HCT116 (cell line): ENCODE results near the gene PPM1D. TPM values are rescaled to one million over a fixed set of nuclear protein-coding genes. Genes with fewer than 3 reads are reported as not detected.

ENCODE experiments used
- ATAC-seq: fragments of 200-7000 bp; cut with Tn5 transposase; 2 replicates; pipeline ENCODE4 v1.9.1; 2020; ENCODE audit warnings: mild to moderate bottlenecking, moderate library complexity
- BruUV-seq: library from RNA; stranded (reverse); fragments of 400-500 nt; replicated peaks from 2 replicates; lab custom pipeline; 2021; lab: Mats Ljungman, UMichigan
- CTCF ChIA-PET: fragments of 300-600 bp; sonication (Branson Sonifier 250); formaldehyde crosslinking; loops from one replicate; lab custom pipeline; 2021; ENCODE audit warnings: antibody characterized with exemption; lab: Charles Lee
- POLR2A ChIA-PET: fragments of 300-600, 350-600 bp; sonication (Branson Sonifier 250); formaldehyde crosslinking; loops from one replicate; lab custom pipeline; 2021; ENCODE audit warnings: antibody characterized with exemption; lab: Charles Lee
- RAD21 ChIA-PET, 2 experiments: fragments of 300-600 bp; sonication (Branson Sonifier 250); formaldehyde crosslinking; loops; one replicate each; lab custom pipeline; 2023; ENCODE audit warnings: low total read pairs in 2 of 2; ENCODE audit not compliant: uncharacterized antibody in 2 of 2, unreplicated experiment in 2 of 2, low non-redundant PET in 1 of 2; lab: Charles Lee
- DNase-seq: peaks from one replicate; pipeline ENCODE4 v3.0.0-alpha.2; 2010; ENCODE audit warnings: low read depth, low spot score
- H2AFZ ChIP-seq: fragments of 200-600 bp; shearing (Covaris generic), sonication (generic); 2 replicates; pipeline ENCODE4 v1.6.1; 2017; ENCODE audit warnings: low read depth, mixed run types, mixed read lengths, antibody characterized with exemption, low read length; ENCODE audit not compliant: poor library complexity, severe bottlenecking
- H3K27ac ChIP-seq: 2 replicates; pipeline ENCODE4 v1.5.1; 2012; ENCODE audit warnings: low read depth, low read length
- H3K27me3 ChIP-seq: fragments of 200-600 bp; sonication (generic); 2 replicates; pipeline ENCODE4 v1.6.1; 2016; ENCODE audit warnings: mixed run types, low read length, mixed read lengths; ENCODE audit not compliant: insufficient read depth
- H3K36me3 ChIP-seq, 2 experiments: fragments of 200-500 bp in 1 of 2; fragments of 200-600 bp in 1 of 2; sonication (Bioruptor generic) in 1 of 2; sonication (generic) in 1 of 2; 2 replicates each; pipeline versions ENCODE4 v1.5.1 to v1.6.1; 2014 to 2016; ENCODE audit warnings: low read length in 2 of 2, inconsistent platforms in 1 of 2, mixed read lengths in 1 of 2, mixed run types in 1 of 2; ENCODE audit not compliant: insufficient read depth in 2 of 2, control insufficient read depth in 1 of 2
- H3K4me1 ChIP-seq, 2 experiments: fragments of 200-600 bp in 1 of 2; sonication (generic) in 1 of 2; 2 replicates each; pipeline versions ENCODE4 v1.5.1 to v1.6.1; 2012 to 2017; ENCODE audit warnings: low read length in 2 of 2, inconsistent platforms in 1 of 2, mild to moderate bottlenecking in 1 of 2, mixed read lengths in 1 of 2, mixed run types in 1 of 2, moderate library complexity in 1 of 2; ENCODE audit not compliant: insufficient read depth in 2 of 2, control insufficient read depth in 1 of 2
- H3K4me2 ChIP-seq: fragments of 200-600 bp; sonication (generic); 2 replicates; pipeline ENCODE4 v1.6.1; 2017; ENCODE audit warnings: mixed run types, low read length, mixed read lengths
- H3K4me3 ChIP-seq, 2 experiments: fragments of 200-600 bp in 1 of 2; sonication (generic) in 1 of 2; replicated peaks in 1 of 2; 2 replicates each; pipeline ENCODE4 v1.5.1; 2011 to 2016; ENCODE audit warnings: low read length in 2 of 2, control low read depth in 1 of 2, low read depth in 1 of 2, mild to moderate bottlenecking in 1 of 2, mixed read lengths in 1 of 2, mixed run types in 1 of 2
- H3K79me2 ChIP-seq: fragments of 200-600 bp; sonication (generic); 2 replicates; pipeline ENCODE4 v1.6.1; 2017; ENCODE audit warnings: mild to moderate bottlenecking, mixed run types, low read length, moderate library complexity, mixed read lengths; ENCODE audit not compliant: insufficient read depth
- H3K9ac ChIP-seq: fragments of 200-600 bp; sonication (generic); 2 replicates; pipeline ENCODE4 v1.6.1; 2016; ENCODE audit warnings: low read length, mixed read lengths
- H3K9me2 ChIP-seq: fragments of 200-600 bp; sonication (generic), shearing (Covaris generic); 2 replicates; pipeline ENCODE4 v1.6.1; 2017; ENCODE audit warnings: mixed run types, mild to moderate bottlenecking, moderate library complexity; ENCODE audit not compliant: insufficient read depth
- H3K9me3 ChIP-seq, 2 experiments: fragments of 200-500 bp in 1 of 2; fragments of 200-600 bp in 1 of 2; sonication (Bioruptor generic) in 1 of 2; sonication (generic) in 1 of 2; 2 replicates each; pipeline ENCODE4 v1.6.1; 2014 to 2017; ENCODE audit warnings: low read length in 2 of 2, mixed read lengths in 2 of 2, inconsistent platforms in 1 of 2, low read depth in 1 of 2, mild to moderate bottlenecking in 1 of 2, mixed run types in 1 of 2, moderate library complexity in 1 of 2; ENCODE audit not compliant: control insufficient read depth in 1 of 2, insufficient read depth in 1 of 2
- H4K20me1 ChIP-seq: fragments of 200-600 bp; sonication (generic), shearing (Covaris generic); 2 replicates; pipeline ENCODE4 v1.6.1; 2017; ENCODE audit warnings: mixed run types, mild to moderate bottlenecking, moderate library complexity; ENCODE audit not compliant: insufficient read depth
- CBX3 ChIP-seq: IDR thresholded peaks from 2 replicates; pipeline ENCODE4 v1.6.1; 2012; ENCODE audit warnings: low read depth
- CEBPB ChIP-seq: IDR thresholded peaks from 2 replicates; pipeline ENCODE4 v1.6.1; 2012; ENCODE audit warnings: low read depth
- CTCF ChIP-seq, 3 experiments: fragments of 200-600 bp in 1 of 3; sonication (generic) in 1 of 3; IDR thresholded peaks in 2 of 3; conservative IDR thresholded peaks in 1 of 3; 2 replicates each; pipeline ENCODE4 v1.5.1; 2012 to 2017; ENCODE audit warnings: low read depth in 2 of 3, low read length in 2 of 3, antibody characterized with exemption in 1 of 3, borderline replicate concordance in 1 of 3, control low read depth in 1 of 3, mild to moderate bottlenecking in 1 of 3, mixed read lengths in 1 of 3, mixed run types in 1 of 3, moderate library complexity in 1 of 3; ENCODE audit not compliant: insufficient read depth in 1 of 3
- FOSL1 ChIP-seq: IDR thresholded peaks from 2 replicates; pipeline ENCODE4 v1.6.1; 2012; ENCODE audit warnings: low read depth
- JUND ChIP-seq: IDR thresholded peaks from 2 replicates; pipeline ENCODE4 v1.6.1; 2012
- POLR2A ChIP-seq: IDR thresholded peaks from 2 replicates; pipeline ENCODE4 v1.7.0; 2011; ENCODE audit warnings: borderline replicate concordance; ENCODE audit not compliant: insufficient read depth, insufficient read length; ENCODE audit errors: extremely low read depth
- POLR2AphosphoS5 ChIP-seq: IDR thresholded peaks from 2 replicates; pipeline ENCODE4 v1.6.1; 2011; ENCODE audit warnings: mild to moderate bottlenecking, low read depth, low read length, moderate library complexity
- RAD21 ChIP-seq: IDR thresholded peaks from 2 replicates; pipeline ENCODE4 v1.6.1; 2012; ENCODE audit warnings: low read depth, mild to moderate bottlenecking
- SIN3A ChIP-seq: IDR thresholded peaks from 2 replicates; pipeline ENCODE4 v1.6.1; 2012; ENCODE audit warnings: low read depth
- SP1 ChIP-seq: IDR thresholded peaks from 2 replicates; pipeline ENCODE4 v1.6.1; 2012; ENCODE audit warnings: low read depth
- SRF ChIP-seq: IDR thresholded peaks from 2 replicates; pipeline ENCODE4 v1.6.1; 2012; ENCODE audit warnings: low read depth
- ZFX ChIP-seq: fragments of 450-650 bp; IDR thresholded peaks from 2 replicates; pipeline ENCODE4 v1.6.1; 2017
- ZNF274 ChIP-seq: fragments of 200-500 bp; sonication (Bioruptor generic); IDR thresholded peaks from 2 replicates; pipeline ENCODE4 v1.6.1; 2014; ENCODE audit warnings: mild to moderate bottlenecking, low read depth, low read length, inconsistent platforms
- intact Hi-C: fragments of 100-400 bp; cut with micrococcal nuclease; formaldehyde crosslinking; loops from 2 replicates; pipeline ENCODE4 v1.10.0; 2022
- total RNA-seq: library from RNA; stranded (reverse); gene quantifications from one replicate; pipeline ENCODE4 v1.2.1, GENCODE V29; 2021; ENCODE audit not compliant: unreplicated experiment

The PPM1D gene
- total RNA-seq, 1 experiment from 2014 or later: 29.1 TPM

GRCh38 chr17:60639019-60639330 is 39.0 kb downstream of the PPM1D start:
- POLR2A ChIA-PET: interaction anchor here (0.9 to 1.0 kb wide), 2 partner anchors 39 to 408 kb away, joined by 3 to 4 read pairs; partner anchors contain the start of gene PPM1D
- no TSS peak for BruUV-seq
- intact Hi-C loops: loop anchor here (2.0 to 10.0 kb wide), 3 partner anchors 196 to 494 kb away; partner anchors contain the start of gene CA4

More at GRCh38 chr17:60639019-60639330, 39.0 kb downstream of the PPM1D start:
- H3K79me2 ChIP-seq: peaks cover 16% of the 10 kb centered on the region
- H3K36me3 ChIP-seq: peaks cover 9 to 10% of the 10 kb centered on the region in 2 experiments; a peak in 3 of 4 replicates
- ChIA-PET RAD21 (no interaction called here), CTCF (interaction anchor here (1.0 to 2.2 kb wide), 8 partner anchors 9 to 602 kb away, joined by 3 to 11 read pairs (median 6); partner anchors contain the start of genes PPM1D and USP32)
- H3K4me2 ChIP-seq: no peak overlapping the region
- no peak overlapping the region for H3K4me3 ChIP-seq
- H2AFZ ChIP-seq: no peak overlapping the region
- ATAC-seq (no peak), DNase-seq (no peak)
- no peaks in the 10 kb centered on the region for H3K9me3 ChIP-seq
- no peaks in the 10 kb centered on the region for H3K27me3 ChIP-seq
- no peak overlapping the region for H3K9ac ChIP-seq
- peaks cover 4 to 6% of the 10 kb centered on the region in 2 experiments; a peak in 3 of 4 replicates for H3K4me1 ChIP-seq
- no peaks in the 10 kb centered on the region for H3K9me2 ChIP-seq
- H3K27ac ChIP-seq: no peak overlapping the region
- no peaks in the 10 kb centered on the region; the same call in 1 of the 2 replicates for H4K20me1 ChIP-seq
- TF ChIP-seq CTCF (IDR thresholded peaks at IDR 0.05 in 2 of 3, conservative IDR thresholded peaks at IDR 0.05 in 1 of 3; ENCODE audit: borderline replicate concordance in 1 of 3, insufficient read depth in 1 of 3, low read depth in 2 of 3, low read length in 2 of 3): no peak
- TF ChIP-seq CBX3: no peak
- TF ChIP-seq POLR2A: no peak
- TF ChIP-seq JUND: no peak
- TF ChIP-seq RAD21: no peak
- TF ChIP-seq ZFX: no peak
- TF ChIP-seq SP1: no peak
- no peak for TF ChIP-seq CEBPB
- TF ChIP-seq POLR2AphosphoS5: no peak
- TF ChIP-seq SIN3A: no peak
- no peak for TF ChIP-seq FOSL1
- no peak for TF ChIP-seq SRF
- no peak for TF ChIP-seq ZNF274
